ENCODE results near the gene SLIT3.

Gene SLIT3

DNA sequence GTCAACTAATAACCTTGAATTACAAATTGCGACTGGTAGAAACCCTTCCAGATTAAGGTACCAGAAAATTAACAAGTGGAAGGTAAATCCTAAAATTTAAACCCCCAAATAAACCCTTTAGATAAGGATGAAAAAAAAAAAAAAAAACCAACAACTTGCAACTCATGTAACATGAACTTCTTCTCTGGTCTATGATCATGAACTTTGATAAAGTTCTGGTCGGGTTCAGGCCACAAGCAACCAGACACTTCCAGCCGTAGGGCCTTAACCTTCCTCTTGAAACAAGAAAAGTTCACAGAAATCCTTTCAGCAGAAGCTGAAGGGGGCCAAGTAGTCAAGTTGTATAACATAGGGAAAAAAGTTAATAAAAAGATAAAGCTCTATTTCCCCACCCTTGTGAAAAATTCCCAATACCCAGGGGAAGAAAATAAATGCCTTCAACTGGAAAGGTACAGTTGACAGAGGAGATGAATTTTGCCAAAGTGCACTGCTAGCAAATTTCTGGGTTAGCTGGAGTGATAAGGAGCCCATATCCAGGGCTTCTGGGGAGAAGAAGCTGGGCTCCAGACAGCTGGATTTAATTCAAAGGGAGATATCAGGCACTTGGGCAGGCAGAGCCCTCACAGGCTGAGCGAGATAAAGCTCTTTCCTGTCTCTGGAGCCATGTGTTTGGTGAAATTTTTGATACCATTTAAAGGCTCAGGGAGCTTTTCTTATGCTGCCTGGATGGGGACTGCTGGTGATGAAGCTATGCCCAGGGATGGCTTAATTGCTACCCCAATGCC lies 487.6 kb downstream of the SLIT3 start:
- no peak for DNase-seq

DNA sequence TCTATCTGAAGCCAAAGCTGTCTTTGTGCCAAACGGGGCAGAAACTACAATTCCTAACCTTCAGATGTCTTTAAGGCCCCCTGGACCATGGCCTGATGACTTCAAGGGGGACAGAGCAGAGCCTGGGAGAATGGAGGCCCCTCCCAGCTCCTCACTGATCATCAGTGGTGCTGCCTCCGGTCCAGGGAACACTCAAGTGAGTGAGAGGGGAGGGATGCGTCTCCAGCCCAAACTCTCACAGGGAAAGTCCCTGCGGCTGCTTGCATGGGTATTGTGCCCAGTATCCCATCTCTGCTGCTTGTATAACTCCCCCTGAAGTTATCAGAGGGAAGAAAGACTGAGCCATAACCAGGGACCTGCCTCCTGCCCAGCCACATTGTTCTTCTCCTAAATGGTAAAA lies 490.3 kb downstream of the SLIT3 start:
- DNase-seq = no peak

GRCh38 chr5:168809218-168809617 lies 491.7 kb downstream of the SLIT3 start:
- no peak for DNase-seq

GRCh38 chr5:168808051-168808616 lies 492.8 kb downstream of the SLIT3 start:
- DNase-seq = no peak

DNA sequence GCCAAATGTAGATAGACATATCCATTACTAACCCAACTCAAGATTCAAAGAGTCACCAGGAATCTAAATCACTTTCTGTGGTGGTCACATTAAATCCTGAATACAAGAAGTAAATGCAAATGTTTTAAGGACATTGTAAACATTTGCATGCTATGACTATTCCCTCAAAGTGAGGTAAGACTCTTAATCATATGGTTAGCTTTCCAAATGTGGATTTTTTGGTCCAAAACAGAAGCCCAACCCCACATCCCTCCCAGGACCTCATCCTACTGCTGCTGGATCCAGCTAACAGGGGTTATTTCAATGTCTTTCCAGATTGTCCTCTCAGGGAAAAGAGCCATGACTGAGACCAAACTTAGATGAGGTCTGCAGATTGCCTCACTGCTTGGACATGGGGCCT lies 493.7 kb downstream of the SLIT3 start:
- DNase-seq = no peak

DNA sequence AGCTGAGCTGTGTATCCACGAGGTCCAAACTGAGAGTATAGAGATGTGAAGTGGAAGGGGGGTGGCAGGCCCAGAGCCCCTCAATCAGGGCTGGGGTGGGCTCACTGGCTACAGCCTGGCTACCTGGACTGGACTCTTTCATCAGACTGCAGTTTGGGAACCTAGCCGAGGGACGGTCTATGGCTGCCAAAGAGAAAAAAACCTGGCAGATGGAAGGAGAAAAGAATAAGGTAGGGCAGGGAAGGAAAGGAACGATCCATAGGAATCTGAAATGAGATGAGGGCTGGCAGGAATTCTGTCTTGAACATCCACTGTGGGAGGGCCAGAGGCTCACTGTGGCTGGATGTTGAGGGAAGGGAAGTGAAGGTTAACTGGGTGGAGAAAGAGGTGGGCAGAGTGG lies 497.4 kb downstream of the SLIT3 start:
- no peak for DNase-seq

DNA sequence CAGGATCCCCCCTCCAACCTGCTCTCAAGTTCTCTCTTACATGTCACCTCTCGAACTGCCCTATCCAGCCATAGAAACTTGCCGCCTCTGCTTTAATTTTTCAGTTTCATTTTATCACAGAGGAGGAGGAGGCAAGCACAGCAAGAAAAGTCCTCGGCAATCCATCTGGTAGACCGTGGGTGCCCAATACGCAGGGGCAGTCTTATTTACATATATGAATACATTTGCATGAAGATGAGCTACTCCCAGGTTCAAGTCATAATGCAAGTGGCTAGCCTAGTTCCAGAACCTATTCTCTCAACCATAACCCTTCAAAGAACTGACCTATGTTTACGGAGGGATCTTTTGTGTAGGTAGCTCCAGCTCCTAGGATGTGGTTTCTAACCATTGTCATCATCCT lies 498.6 kb downstream of the SLIT3 start:
- no peak for DNase-seq

GRCh38 chr5:168801567-168801966 lies 499.4 kb downstream of the SLIT3 start:
- no peak for DNase-seq

GRCh38 chr5:168800701-168801100 lies 500.2 kb downstream of the SLIT3 start:
- no peak for DNase-seq

DNA sequence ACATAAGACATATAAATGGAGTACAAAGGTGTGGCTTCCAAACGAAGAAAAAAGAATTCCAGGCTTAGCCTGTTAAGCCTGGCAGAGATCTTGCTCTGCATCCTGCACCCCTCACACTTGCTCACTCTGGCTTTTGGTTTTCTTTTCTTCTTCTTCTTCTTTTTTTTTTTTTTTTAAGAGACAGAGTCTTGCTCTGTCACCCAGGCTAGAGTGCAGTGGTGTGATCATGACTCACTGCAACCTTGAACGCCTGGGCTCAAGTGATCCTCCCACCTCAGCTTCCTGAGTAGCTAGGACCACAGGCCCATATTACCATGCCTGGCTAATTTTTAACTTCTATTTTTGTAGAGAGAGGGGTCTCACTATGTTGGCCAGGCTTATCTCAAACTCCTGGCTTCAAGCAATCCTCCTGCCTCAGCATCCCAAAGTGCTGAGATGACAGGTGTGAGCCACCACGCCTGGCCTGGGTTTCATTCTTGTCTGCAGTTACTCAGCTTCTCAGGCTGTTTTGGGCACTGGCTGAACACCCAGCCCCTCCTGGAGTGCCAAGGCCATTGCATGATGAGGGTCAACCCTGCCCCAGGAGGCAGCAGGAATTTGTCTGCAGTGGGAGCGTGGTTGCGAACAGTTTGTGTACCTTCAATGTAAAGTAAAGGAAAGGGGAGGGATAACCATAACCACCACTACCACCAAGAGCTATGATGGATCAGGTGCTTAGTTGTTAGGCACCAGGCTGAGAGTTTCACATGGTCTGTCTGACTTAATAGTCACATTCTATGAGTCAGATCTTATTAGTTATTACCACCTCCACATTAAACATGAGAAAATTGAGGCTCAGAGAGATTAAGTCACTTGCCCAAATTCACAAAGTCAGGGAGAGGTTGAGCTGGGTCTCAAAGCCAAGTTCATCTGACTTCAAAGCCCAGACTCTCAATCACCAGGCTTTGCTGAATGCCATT lies 502.6 kb downstream of the SLIT3 start:
- DNase-seq = no peak

DNA sequence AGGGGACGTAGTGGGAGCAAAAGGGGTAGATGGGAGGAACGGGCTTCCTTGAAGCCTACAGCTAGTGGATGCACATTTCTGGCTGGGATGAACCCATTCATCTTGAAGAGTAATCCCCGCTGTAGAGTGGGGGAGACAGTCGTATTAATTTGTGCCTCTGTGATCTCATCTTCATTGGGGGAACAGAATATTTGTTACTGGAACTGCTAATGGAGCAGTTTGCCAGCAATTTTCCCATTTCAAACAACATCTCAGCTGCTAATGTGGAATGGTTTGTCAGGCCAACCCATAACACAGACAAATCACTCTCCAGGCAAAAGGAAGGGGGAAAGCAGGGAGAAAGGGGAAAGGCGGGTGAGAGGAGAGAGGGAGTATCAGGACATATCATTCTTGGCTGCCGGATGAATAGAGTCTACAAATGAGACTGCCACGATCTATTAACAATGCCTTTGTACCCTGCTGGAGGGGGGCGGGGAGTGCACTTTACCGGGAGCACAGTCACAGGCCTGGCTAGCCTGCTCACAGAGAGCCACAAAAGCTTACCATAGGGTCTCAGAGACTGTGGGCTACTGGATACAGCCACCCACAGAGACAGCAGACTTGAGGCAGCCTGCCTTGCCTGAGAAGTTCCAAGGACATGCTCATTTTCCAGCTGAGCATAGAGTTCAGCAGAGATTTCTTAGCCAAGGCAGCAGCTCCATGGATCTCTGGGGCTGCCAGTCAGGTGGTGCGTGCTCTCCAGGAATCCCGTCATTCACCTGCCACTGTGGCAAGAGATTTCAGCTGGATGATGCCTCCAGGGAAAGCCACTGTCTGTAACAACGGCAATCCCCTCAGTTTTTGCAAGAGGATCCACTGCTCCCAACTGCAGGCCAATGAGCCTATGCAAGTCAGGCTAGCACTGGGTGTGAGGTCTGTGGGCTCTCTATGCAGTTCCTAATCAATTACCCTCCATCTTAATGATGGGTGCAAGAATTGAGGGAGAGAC lies 504.1 kb downstream of the SLIT3 start:
- no peak for DNase-seq

DNA sequence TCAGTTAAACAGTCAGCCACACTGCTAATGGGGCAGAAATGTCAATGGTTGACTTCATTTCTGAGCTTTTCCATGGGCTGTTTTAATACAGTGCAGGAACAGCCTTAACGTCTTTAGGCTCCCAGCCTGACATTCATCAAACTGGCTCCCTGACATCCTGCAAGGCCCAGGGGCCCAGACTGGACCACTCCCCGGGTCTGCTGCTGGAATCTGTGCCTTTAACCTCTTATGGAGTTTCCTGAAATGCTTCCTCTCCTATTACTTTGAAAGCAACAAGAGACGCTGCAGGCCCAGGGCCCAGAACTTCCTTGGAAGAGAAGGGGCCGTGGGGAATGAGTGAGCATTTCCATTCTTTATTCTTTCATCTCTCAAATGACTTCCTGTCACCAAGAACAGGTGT lies 504.9 kb downstream of the SLIT3 start:
- no peak for DNase-seq

- DNase-seq = no peak
These were observed 506.8 kb downstream of the SLIT3 start for GRCh38 chr5:168793841-168794837.

- no peak for DNase-seq
These were observed 508.3 kb downstream of the SLIT3 start for GRCh38 chr5:168792678-168793077.

GRCh38 chr5:168790671-168791250 lies 510.2 kb downstream of the SLIT3 start:
- no peak for DNase-seq

GRCh38 chr5:168790002-168790635 lies 510.8 kb downstream of the SLIT3 start:
- no peak for DNase-seq

- DNase-seq = no peak
These were observed 512.2 kb downstream of the SLIT3 start for GRCh38 chr5:168788786-168789185.

- DNase-seq = no peak
These were observed 512.8 kb downstream of the SLIT3 start for GRCh38 chr5:168788107-168788506.

DNA sequence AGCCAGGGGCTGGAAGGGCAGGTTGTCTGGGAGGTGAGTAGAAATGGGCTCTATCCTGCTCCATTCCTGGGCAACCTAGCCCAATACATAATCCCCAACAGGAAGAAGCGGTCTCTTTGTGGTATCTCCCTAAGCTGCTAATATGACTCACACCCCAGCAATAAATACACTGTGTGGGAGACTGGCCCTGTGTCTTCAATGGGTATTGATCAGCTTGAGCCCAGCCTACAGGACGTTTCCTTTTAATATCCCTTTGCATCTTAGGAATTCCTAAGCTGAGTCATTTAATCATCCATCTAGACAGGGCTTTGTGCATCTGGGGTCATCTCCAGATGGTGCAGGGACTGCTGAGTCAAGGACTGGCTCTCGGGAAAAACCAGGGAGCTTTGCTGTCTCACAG lies 514.8 kb downstream of the SLIT3 start:
- no peak for DNase-seq

- no peak for DNase-seq
These were observed 516.5 kb downstream of the SLIT3 start for GRCh38 chr5:168784454-168784853.

All from NCI-H1092 treated with DMSO at 0.1 percent for 48 hours (cell line).